ENCODE data around the gene MCEMP1. TPM values are rescaled to one million over a fixed set of nuclear protein-coding genes. Genes with fewer than 3 reads are reported as not detected.

Gene MCEMP1
- polyA plus RNA-seq, 2 of the 4 experiments (the other 2 are of a cell fraction) = 0.17 TPM; not detected in 1

DNA sequence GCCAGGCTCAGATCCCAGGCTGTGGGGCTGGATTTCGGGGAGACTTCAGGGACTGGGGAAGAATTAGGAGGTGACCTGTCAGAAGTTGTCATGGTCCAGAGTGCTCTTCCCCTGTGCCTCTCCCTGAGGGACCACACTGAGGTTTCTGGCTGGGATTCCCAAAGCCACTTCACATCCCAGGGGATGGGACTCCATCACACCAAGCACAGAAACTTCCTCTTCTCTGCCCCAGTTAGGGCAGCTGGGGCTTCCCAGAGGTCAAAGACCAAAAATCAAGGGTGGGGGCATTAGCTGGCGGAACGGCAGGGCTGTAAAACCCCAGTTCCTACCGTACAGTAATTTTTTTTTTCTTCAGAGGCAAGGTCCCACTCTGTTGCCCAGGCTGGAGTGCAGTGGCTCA, 17.6 kb downstream of the MCEMP1 start (continued):
- TF ChIP-seq HEYL (CRISPR knock-in tag; IDR thresholded peaks at IDR 0.05) (no peak), NR3C1 (IDR thresholded peaks at IDR 0.05) (no peak), EHF (CRISPR knock-in tag; IDR thresholded peaks at IDR 0.05) (no peak)

DNA sequence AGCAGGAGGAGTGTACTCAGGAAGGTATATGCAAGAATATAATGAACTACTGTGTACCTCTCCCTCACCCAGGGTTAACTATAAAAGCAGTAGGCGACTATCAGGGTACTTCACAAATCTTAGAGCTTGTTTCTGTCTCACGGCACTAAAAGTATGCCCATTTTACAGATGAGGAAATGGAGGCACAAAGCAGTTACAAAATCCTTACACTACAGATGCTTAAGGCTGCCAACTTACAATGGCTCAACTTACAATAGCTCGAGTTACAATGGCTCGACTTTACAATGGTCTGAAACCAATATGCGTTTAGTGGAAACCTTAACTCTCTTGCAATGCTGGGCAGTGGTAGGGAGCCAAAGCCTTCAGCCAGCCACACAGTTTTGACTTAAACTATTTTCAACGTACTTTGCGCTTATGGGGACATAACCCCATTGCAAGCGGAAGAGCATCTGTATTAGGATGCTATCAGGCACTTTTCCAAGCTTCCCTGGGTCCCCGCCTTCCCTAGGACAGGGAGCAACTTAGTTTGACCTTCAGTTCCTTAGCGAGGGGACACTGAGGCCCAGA, 20.9 kb downstream of the MCEMP1 start:
- ChIA-PET POLR2A (no interaction called here), CTCF (interaction anchor here (1.1 to 2.2 kb wide), 4 partner anchors 9 to 343 kb away, joined by 3 to 6 read pairs (median 5); partner anchors contain the start of gene TRAPPC5)
- no peaks in the 10 kb centered on the region for H3K9me3 ChIP-seq
- H3K4me2 ChIP-seq = no peak overlapping the region
- DNase-seq (ENCODE audit: low read depth in 1 of 2, low spot score in 1 of 2) (no peak), FAIRE-seq (no peak), ATAC-seq (no peak)
- TF ChIP-seq ELK1 (IDR thresholded peaks at IDR 0.05; ENCODE audit: low read depth, low read length) (no peak), HMGXB4 (CRISPR knock-in tag; IDR thresholded peaks at IDR 0.05; ENCODE audit: borderline replicate concordance) (no peak), RAD21 (conservative IDR thresholded peaks at IDR 0.05 in 1 of 2, IDR thresholded peaks at IDR 0.05 in 1 of 2) (no peak)
- no peak overlapping the region for H3K27ac ChIP-seq
- H3K4me1 ChIP-seq = no peaks in the 10 kb centered on the region
- H3K4me3 ChIP-seq = no peak overlapping the region
- WGBS (ENCODE audit: missing lambda C conversion rate) = 27% methylated on average over 10 of the region's 10 CpGs

DNA sequence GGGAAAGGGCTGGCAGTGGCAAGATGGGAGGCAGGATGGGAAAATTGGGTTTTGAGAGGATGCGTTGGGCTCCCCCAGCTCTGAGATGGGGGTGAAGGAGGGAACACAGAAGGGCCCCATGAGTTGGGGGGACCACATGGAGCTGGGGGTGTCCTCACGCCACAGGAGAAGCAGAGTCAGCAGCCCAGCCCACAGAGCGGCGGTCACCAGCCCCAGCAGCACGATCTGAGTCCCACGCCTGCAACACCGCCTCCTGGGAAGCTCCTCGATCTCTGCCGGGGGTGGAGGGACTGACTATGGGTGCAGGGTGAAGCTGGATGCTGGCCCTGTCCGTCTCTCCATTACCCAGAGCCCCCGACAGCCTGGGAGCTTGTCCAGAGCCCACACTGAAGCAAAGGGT, 21.7 kb downstream of the MCEMP1 start:
- ATAC-seq (peak; percentile 56 to 70; a peak in 5 of 6 replicates), DNase-seq (ENCODE audit: low read depth in 1 of 2, low spot score in 1 of 2) (no peak), FAIRE-seq (no peak)
- no peak for TF ChIP-seq JUN (IDR thresholded peaks at IDR 0.05)
- no peak for TF ChIP-seq MAFK (IDR thresholded peaks at IDR 0.05; ENCODE audit: partially characterized antibody)
- TF ChIP-seq BHLHE40 (IDR thresholded peaks at IDR 0.05; ENCODE audit: low read depth, low read length) = no peak
- no peak for TF ChIP-seq RCOR1 (IDR thresholded peaks at IDR 0.05; ENCODE audit: low read depth, low read length)
- TF ChIP-seq HMGXB4 (CRISPR knock-in tag; IDR thresholded peaks at IDR 0.05; ENCODE audit: borderline replicate concordance) = no peak
- TF ChIP-seq EHF (CRISPR knock-in tag; IDR thresholded peaks at IDR 0.05) = no peak
- no peak for TF ChIP-seq HOXB5 (CRISPR knock-in tag; IDR thresholded peaks at IDR 0.05)
- no peak for TF ChIP-seq JUNB (IDR thresholded peaks at IDR 0.05)
- TF ChIP-seq FOXS1 (CRISPR knock-in tag; IDR thresholded peaks at IDR 0.05) = no peak
- ChIA-PET POLR2A (no interaction called here), CTCF (interaction anchor here (0.6 to 2.2 kb wide), 6 partner anchors 8 to 344 kb away, joined by 3 to 6 read pairs (median 4); partner anchors contain the start of gene TRAPPC5)
- Histone ChIP-seq H3K27ac (no peak overlapping the region), H3K4me2 (0 out of 3 replicates have a peak overlapping the region, but pooled peaks have one; percentile 19), H3K4me3 (no peak overlapping the region), H3K9me3 (no peaks in the 10 kb centered on the region), H3K4me1 (no peaks in the 10 kb centered on the region)
- WGBS (ENCODE audit: missing lambda C conversion rate) = 17% methylated on average over 6 of the region's 11 CpGs

GRCh38 chr19:7699003-7699402, 22.1 kb downstream of the MCEMP1 start:
- Histone ChIP-seq H3K4me2 (0 out of 3 replicates have a peak overlapping the region, but pooled peaks have one; percentile 19), H3K4me3 (no peak overlapping the region), H3K27ac (no peak overlapping the region), H3K9me3 (no peaks in the 10 kb centered on the region), H3K4me1 (no peaks in the 10 kb centered on the region)
- ATAC-seq (peak; percentile 9 to 26; a peak in 3 of 6 replicates), FAIRE-seq (no peak), DNase-seq (ENCODE audit: low read depth in 1 of 2, low spot score in 1 of 2) (no peak)
- ChIA-PET CTCF (interaction anchor here (0.6 to 2.1 kb wide), 5 partner anchors 18 to 345 kb away, joined by 3 to 6 read pairs (median 4); partner anchors contain the start of gene TRAPPC5), POLR2A (no interaction called here)
- 0% methylated on average over 2 of the region's 2 CpGs for WGBS (ENCODE audit: missing lambda C conversion rate)
- TF ChIP-seq HOXA7 (CRISPR knock-in tag; IDR thresholded peaks at IDR 0.05) (no peak), FOSL2 (IDR thresholded peaks at IDR 0.05) (no peak), FOSL2 (CRISPR knock-in tag; IDR thresholded peaks at IDR 0.05) (no peak), E2F6 (IDR thresholded peaks at IDR 0.05; ENCODE audit: borderline replicate concordance, low read depth) (no peak), CHD2 (IDR thresholded peaks at IDR 0.05; ENCODE audit: low read length, partially characterized antibody) (no peak), TFCP2L1 (CRISPR knock-in tag; IDR thresholded peaks at IDR 0.05) (no peak), TP53 (CRISPR knock-in tag; IDR thresholded peaks at IDR 0.05) (no peak), ESRRA (IDR thresholded peaks at IDR 0.05; ENCODE audit: borderline replicate concordance, low read length) (no peak), JUNB (IDR thresholded peaks at IDR 0.05) (no peak), RARB (CRISPR knock-in tag; IDR thresholded peaks at IDR 0.05) (no peak), CEBPB (IDR thresholded peaks at IDR 0.05) (no peak), POLR2A (IDR thresholded peaks at IDR 0.05; ENCODE audit: low read length) (no peak)
- TF ChIP-seq, protein P1, sequence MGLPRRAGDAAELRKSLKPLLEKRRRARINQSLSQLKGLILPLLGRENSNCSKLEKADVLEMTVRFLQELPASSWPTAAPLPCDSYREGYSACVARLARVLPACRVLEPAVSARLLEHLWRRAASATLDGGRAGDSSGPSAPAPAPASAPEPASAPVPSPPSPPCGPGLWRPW (IDR thresholded peaks at IDR 0.05) = no peak
- TF ChIP-seq, protein P2, sequence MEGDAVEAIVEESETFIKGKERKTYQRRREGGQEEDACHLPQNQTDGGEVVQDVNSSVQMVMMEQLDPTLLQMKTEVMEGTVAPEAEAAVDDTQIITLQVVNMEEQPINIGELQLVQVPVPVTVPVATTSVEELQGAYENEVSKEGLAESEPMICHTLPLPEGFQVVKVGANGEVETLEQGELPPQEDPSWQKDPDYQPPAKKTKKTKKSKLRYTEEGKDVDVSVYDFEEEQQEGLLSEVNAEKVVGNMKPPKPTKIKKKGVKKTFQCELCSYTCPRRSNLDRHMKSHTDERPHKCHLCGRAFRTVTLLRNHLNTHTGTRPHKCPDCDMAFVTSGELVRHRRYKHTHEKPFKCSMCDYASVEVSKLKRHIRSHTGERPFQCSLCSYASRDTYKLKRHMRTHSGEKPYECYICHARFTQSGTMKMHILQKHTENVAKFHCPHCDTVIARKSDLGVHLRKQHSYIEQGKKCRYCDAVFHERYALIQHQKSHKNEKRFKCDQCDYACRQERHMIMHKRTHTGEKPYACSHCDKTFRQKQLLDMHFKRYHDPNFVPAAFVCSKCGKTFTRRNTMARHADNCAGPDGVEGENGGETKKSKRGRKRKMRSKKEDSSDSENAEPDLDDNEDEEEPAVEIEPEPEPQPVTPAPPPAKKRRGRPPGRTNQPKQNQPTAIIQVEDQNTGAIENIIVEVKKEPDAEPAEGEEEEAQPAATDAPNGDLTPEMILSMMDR (IDR thresholded peaks at IDR 0.05) = no peak
